Measurements from ENCODE around the gene ACVR1.

GRCh38 chr2:157857881-157858280 is 18.2 kb downstream of the ACVR1 start:
- TF ChIP-seq SIN3A (IDR thresholded peaks at IDR 0.05; ENCODE audit: borderline replicate concordance, insufficient read depth, low read depth, low read length) (no peak), CTCF (IDR thresholded peaks at IDR 0.05) (no peak)

All from Panc1 (cell line).